BJ (cell line): Measurements from ENCODE around the gene TAX1BP1. TPM values are rescaled to one million over a fixed set of nuclear protein-coding genes. Genes with fewer than 3 reads are reported as not detected.

Experiments
- CTCF ChIA-PET: fragments of 350-600 bp; formaldehyde crosslinking; extraction: SDS; loops from one replicate; lab custom pipeline; 2021; ENCODE audit warnings: antibody characterized with exemption, inconsistent platforms; lab: Yijun Ruan, JAX
- POLR2A ChIA-PET: fragments of 300-600 bp; sonication (Branson Sonifier 250); formaldehyde crosslinking; extraction: SDS; loops from one replicate; lab custom pipeline; 2021; ENCODE audit warnings: antibody characterized with exemption; lab: Charles Lee
- DNase-seq: peaks from one replicate; pipeline ENCODE4 v3.0.0-alpha.2; 2011; ENCODE audit warnings: low read depth
- H3K27me3 ChIP-seq: 2 replicates; pipeline ENCODE4 v1.6.0; 2011; ENCODE audit warnings: low read length; ENCODE audit not compliant: control insufficient read depth, insufficient read depth
- H3K36me3 ChIP-seq: 2 replicates; pipeline ENCODE4 v1.5.1; 2011; ENCODE audit warnings: low read length; ENCODE audit not compliant: control insufficient read depth, insufficient read depth
- H3K4me3 ChIP-seq: 2 replicates; pipeline ENCODE4 v1.5.1; 2011; ENCODE audit warnings: low read depth, mild to moderate bottlenecking, control low read depth, low read length
- CTCF ChIP-seq: IDR thresholded peaks from 2 replicates; pipeline ENCODE4 v1.5.1; 2011; ENCODE audit warnings: low read depth, mild to moderate bottlenecking, control low read depth, inconsistent platforms, low read length, moderate library complexity; ENCODE audit not compliant: insufficient read depth
- polyA plus RNA-seq: library from polyadenylated mRNA; depleted of rRNA; stranded (reverse); fragments of >200 nt; gene quantifications from 2 replicates; pipeline ENCODE4 v1.2.3, GENCODE V29; 2011

TAX1BP1 gene
- polyA plus RNA-seq, 1 experiment: 93.6 TPM

GRCh38 chr7:27868131-27868550, 128.2 kb downstream of the TAX1BP1 start:
- POLR2A ChIA-PET: no interaction called here

GRCh38 chr7:27869056-27869455, 129.1 kb downstream of the TAX1BP1 start:
- Histone ChIP-seq H3K27me3 (no peaks in the 10 kb centered on the region), H3K4me3 (no peak overlapping the region), H3K36me3 (no peaks in the 10 kb centered on the region)
- CTCF ChIA-PET: no interaction called here
- no peak for TF ChIP-seq CTCF
- POLR2A ChIA-PET: no interaction called here
- DNase-seq: no peak

More at GRCh38 chr7:27868131-27868550, 128.2 kb downstream of the TAX1BP1 start:
- CTCF ChIA-PET: no interaction called here
- Histone ChIP-seq H3K4me3 (no peak overlapping the region), H3K27me3 (no peaks in the 10 kb centered on the region), H3K36me3 (peaks cover 2% of the 10 kb centered on the region)
- TF ChIP-seq CTCF: no peak
- DNase-seq: no peak

GRCh38 chr7:27870595-27870994, 130.6 kb downstream of the TAX1BP1 start:
- H3K4me3 ChIP-seq: no peak overlapping the region
- POLR2A ChIA-PET: no interaction called here
- no peak for DNase-seq
- no peak for TF ChIP-seq CTCF
- CTCF ChIA-PET: no interaction called here
- no peaks in the 10 kb centered on the region for H3K27me3 ChIP-seq
- H3K36me3 ChIP-seq: no peaks in the 10 kb centered on the region

- Histone ChIP-seq H3K4me3 (no peak overlapping the region), H3K36me3 (no peaks in the 10 kb centered on the region), H3K27me3 (no peaks in the 10 kb centered on the region)
- POLR2A ChIA-PET: no interaction called here
- no peak for TF ChIP-seq CTCF
- CTCF ChIA-PET: interaction anchor here (0.6 to 0.8 kb wide), 2 partner anchors 9 to 1026 kb away, joined by 3 read pairs; no protein-coding TSS in a partner anchor
- DNase-seq: no peak
Observed at GRCh38 chr7:27871086-27871485, 131.1 kb downstream of the TAX1BP1 start.

GRCh38 chr7:27871866-27872265, 131.9 kb downstream of the TAX1BP1 start:
- H3K27me3 ChIP-seq: no peaks in the 10 kb centered on the region
- POLR2A ChIA-PET: no interaction called here

More at GRCh38 chr7:27871866-27872265, 131.9 kb downstream of the TAX1BP1 start:
- DNase-seq: no peak
- Histone ChIP-seq H3K36me3 (no peaks in the 10 kb centered on the region), H3K4me3 (no peak overlapping the region)
- CTCF ChIA-PET: interaction anchor here (0.6 to 0.8 kb wide), 2 partner anchors 10 to 1025 kb away, joined by 3 read pairs; no protein-coding TSS in a partner anchor
- TF ChIP-seq CTCF: no peak
